Smooth muscle cell (in vitro differentiated cells): Measurements from ENCODE around the gene C19orf47. TPM values are rescaled to one million over a fixed set of nuclear protein-coding genes. Genes with fewer than 3 reads are reported as not detected.

Experiments used
- DNase-seq: peaks from one replicate; lab custom pipeline; 2025; ENCODE audit not compliant: unreplicated experiment; lab: John Stamatoyannopoulos, UW
- H2AFZ ChIP-seq: fragments of 200-600 bp; sonication (generic); 2 replicates; pipeline ENCODE4 v1.6.0; 2016; ENCODE audit warnings: antibody characterized with exemption, low read depth, mild to moderate bottlenecking
- H3F3A ChIP-seq: fragments of 200-600 bp; sonication (generic); 2 replicates; pipeline ENCODE4 v1.6.0; 2017; ENCODE audit warnings: antibody characterized with exemption, low read depth
- H3K27ac ChIP-seq: fragments of 200-600 bp; sonication (generic); 2 replicates; pipeline ENCODE4 v1.5.1; 2016; ENCODE audit warnings: low read depth, mild to moderate bottlenecking
- H3K27me3 ChIP-seq: fragments of 200-600 bp; sonication (generic); 2 replicates; pipeline ENCODE4 v1.6.1; 2016; ENCODE audit warnings: low read depth, mild to moderate bottlenecking
- H3K36me3 ChIP-seq: fragments of 200-600 bp; sonication (generic); 2 replicates; pipeline ENCODE4 v1.5.1; 2016; ENCODE audit warnings: low read depth
- H3K4me1 ChIP-seq: fragments of 200-600 bp; sonication (generic); 2 replicates; pipeline ENCODE4 v1.5.1; 2016; ENCODE audit warnings: low read depth
- H3K4me2 ChIP-seq: fragments of 200-600 bp; sonication (generic); 2 replicates; pipeline ENCODE4 v1.6.0; 2016; ENCODE audit warnings: mild to moderate bottlenecking
- H3K4me3 ChIP-seq: fragments of 200-600 bp; sonication (generic); 2 replicates; pipeline ENCODE4 v1.5.1; 2016; ENCODE audit warnings: mild to moderate bottlenecking
- H3K79me2 ChIP-seq: fragments of 200-600 bp; sonication (generic); 2 replicates; pipeline ENCODE4 v1.6.0; 2016; ENCODE audit warnings: low read depth, mild to moderate bottlenecking
- H3K9ac ChIP-seq: fragments of 200-600 bp; sonication (generic); 2 replicates; pipeline ENCODE4 v1.6.0; 2016; ENCODE audit warnings: low read depth
- H3K9me3 ChIP-seq: fragments of 200-600 bp; sonication (generic); replicated peaks from 2 replicates; pipeline ENCODE4 v1.5.1; 2016; ENCODE audit warnings: low read depth
- H4K20me1 ChIP-seq: fragments of 200-600 bp; sonication (generic); 2 replicates; pipeline ENCODE4 v1.6.0; 2016; ENCODE audit warnings: low read depth
- WGBS: methylation state at CpG from one replicate; pipeline ENCODE4 v1.1.7; 2016; ENCODE audit warnings: low lambda C conversion rate; 5-methylcytosine and 5-hydroxymethylcytosine counted together
- polyA plus RNA-seq: library from polyadenylated mRNA; unstranded; fragments of >200 nt; fragmentation: Nextera tagmentation; extraction: Ambion mirVana; gene quantifications from 2 replicates; pipeline ENCODE4 v1.2.1, GENCODE V29; 2016
- total RNA-seq: library from RNA; depleted of rRNA; stranded (reverse); fragments of >200 nt; gene quantifications from 2 replicates; pipeline ENCODE4 v1.2.3, GENCODE V29; 2014
- TF ChIP-seq, protein P1 (sequence below): fragments of 200-600 bp; sonication (generic); IDR thresholded peaks from 2 replicates; pipeline ENCODE4 v1.5.1; 2017; ENCODE audit warnings: borderline replicate concordance, mild to moderate bottlenecking, antibody characterized with exemption; ENCODE audit not compliant: insufficient read depth, poor library complexity, severe bottlenecking

C19orf47 gene
- total and polyA plus RNA-seq, 2 experiments from 2014 or later = 6.3 to 9.3 TPM

DNA sequence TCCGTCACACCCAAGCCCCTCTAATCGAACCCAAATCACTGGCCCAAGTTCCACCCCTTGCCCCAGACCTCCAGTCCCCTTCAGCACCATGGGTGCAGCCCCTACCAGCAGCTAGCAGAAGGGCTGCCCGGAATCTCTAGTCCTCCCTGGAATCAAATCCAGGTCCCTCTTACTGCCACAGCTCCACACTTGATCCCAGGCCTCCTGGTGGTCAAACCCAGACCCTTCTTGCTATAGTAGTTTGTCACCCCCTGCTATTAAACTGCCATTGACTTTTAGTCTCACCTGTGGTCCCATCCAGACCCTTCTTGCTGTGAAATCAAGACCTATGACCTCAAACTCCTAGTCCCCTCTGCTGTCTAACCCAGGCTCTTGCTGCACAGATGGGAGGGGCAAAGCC lies 33.1 kb upstream of the C19orf47 start:
- TF ChIP-seq, protein P1, sequence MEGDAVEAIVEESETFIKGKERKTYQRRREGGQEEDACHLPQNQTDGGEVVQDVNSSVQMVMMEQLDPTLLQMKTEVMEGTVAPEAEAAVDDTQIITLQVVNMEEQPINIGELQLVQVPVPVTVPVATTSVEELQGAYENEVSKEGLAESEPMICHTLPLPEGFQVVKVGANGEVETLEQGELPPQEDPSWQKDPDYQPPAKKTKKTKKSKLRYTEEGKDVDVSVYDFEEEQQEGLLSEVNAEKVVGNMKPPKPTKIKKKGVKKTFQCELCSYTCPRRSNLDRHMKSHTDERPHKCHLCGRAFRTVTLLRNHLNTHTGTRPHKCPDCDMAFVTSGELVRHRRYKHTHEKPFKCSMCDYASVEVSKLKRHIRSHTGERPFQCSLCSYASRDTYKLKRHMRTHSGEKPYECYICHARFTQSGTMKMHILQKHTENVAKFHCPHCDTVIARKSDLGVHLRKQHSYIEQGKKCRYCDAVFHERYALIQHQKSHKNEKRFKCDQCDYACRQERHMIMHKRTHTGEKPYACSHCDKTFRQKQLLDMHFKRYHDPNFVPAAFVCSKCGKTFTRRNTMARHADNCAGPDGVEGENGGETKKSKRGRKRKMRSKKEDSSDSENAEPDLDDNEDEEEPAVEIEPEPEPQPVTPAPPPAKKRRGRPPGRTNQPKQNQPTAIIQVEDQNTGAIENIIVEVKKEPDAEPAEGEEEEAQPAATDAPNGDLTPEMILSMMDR = no peak

GRCh38 chr19:40380199-40381037 lies 32.2 kb upstream of the C19orf47 start:
- H3K9me3 ChIP-seq = no peaks in the 10 kb centered on the region

More for the DNA sequence above, 33.1 kb upstream of the C19orf47 start:
- H3K4me3 ChIP-seq = no peak overlapping the region
- H4K20me1 ChIP-seq = no peaks in the 10 kb centered on the region
- H3F3A ChIP-seq = no peaks in the 10 kb centered on the region
- DNase-seq = no peak
- H3K36me3 ChIP-seq = no peaks in the 10 kb centered on the region
- no peak overlapping the region for H3K9ac ChIP-seq
- H2AFZ ChIP-seq = no peak overlapping the region
- no peak overlapping the region for H3K4me2 ChIP-seq
- no peaks in the 10 kb centered on the region for H3K79me2 ChIP-seq
- H3K27me3 ChIP-seq = no peaks in the 10 kb centered on the region
- no peak overlapping the region for H3K27ac ChIP-seq
- no peaks in the 10 kb centered on the region for H3K4me1 ChIP-seq
- no peaks in the 10 kb centered on the region for H3K9me3 ChIP-seq
- WGBS = 94% methylated on average over 3 of the region's 3 CpGs

DNA sequence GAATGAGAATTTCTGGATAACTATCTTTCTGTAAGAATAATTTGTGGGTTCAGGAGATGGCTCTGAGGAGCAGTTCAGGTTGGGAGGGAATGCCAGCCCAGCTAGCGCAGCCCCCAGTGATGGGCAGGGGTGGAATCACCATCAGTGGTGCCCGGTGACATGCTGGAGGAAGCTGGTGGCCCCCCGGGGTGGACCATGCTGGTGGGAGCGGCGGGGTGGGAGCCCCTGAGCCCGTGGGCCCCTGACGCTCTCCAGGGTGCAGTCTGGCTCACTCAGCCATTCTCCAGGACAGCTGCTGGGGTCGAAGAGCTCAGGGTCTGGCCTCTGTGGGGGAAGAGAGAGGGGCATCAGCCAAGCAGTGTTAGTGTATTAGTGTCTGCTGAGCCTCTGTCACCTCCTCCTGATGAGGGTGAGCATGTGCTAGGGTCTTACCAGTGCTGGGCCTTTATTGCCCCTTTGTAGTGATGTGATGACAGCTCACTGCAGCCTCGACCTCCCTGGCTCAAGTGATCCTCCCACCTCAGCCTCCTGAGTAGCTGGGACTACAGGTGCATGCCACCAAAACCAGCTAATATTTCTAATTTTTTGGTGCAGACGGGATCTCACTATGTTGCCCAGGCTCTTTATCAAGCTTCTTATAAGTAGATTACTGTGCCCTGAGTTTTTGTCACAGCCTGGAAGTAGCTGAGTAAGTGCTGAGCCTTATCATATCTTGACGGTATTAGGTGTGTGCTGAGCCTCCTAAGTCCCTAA lies 31.4 kb upstream of the C19orf47 start:
- DNase-seq = no peak
- no peaks in the 10 kb centered on the region for H3K9me3 ChIP-seq
- H3K4me2 ChIP-seq = no peak overlapping the region
- H2AFZ ChIP-seq = no peak overlapping the region
- no peaks in the 10 kb centered on the region for H3K79me2 ChIP-seq
- H3K27me3 ChIP-seq = no peaks in the 10 kb centered on the region
- H3F3A ChIP-seq = no peaks in the 10 kb centered on the region
- no peaks in the 10 kb centered on the region for H3K4me1 ChIP-seq
- no peaks in the 10 kb centered on the region for H4K20me1 ChIP-seq
- H3K9ac ChIP-seq = no peak overlapping the region
- 94% methylated on average over 9 of the region's 11 CpGs for WGBS
- TF ChIP-seq, protein P1 = no peak
- H3K27ac ChIP-seq = no peak overlapping the region
- H3K36me3 ChIP-seq = no peaks in the 10 kb centered on the region
- no peak overlapping the region for H3K4me3 ChIP-seq

More at GRCh38 chr19:40380199-40381037, 32.2 kb upstream of the C19orf47 start:
- TF ChIP-seq, protein P1 = no peak
- Histone ChIP-seq H3F3A (no peaks in the 10 kb centered on the region), H3K9ac (no peak overlapping the region), H3K4me1 (no peaks in the 10 kb centered on the region), H4K20me1 (no peaks in the 10 kb centered on the region), H3K4me3 (no peak overlapping the region), H3K79me2 (no peaks in the 10 kb centered on the region), H3K36me3 (no peaks in the 10 kb centered on the region), H3K4me2 (no peak overlapping the region), H3K27ac (no peak overlapping the region), H2AFZ (no peak overlapping the region), H3K27me3 (no peaks in the 10 kb centered on the region)
- no peak for DNase-seq
- WGBS = 95% methylated on average over 33 of the region's 37 CpGs
